HL-60/S4 treated with retinoic acid at 250 ng/mL for 4 days and 3 days (cell line): Measurements from ENCODE around the gene AHCYL2.

Experiments
- in situ Hi-C: fragments of 300-500 bp; cut with MboI; formaldehyde crosslinking; loops from 2 replicates; pipeline ENCODE4 v1.7.0; 2022; ENCODE audit warnings: low sequenced_read_pairs

AHCYL2 gene

GRCh38 chr7:129471402-129471827, 246.6 kb downstream of the AHCYL2 start:
- in situ Hi-C loops: loop anchor here (10.0 kb wide), 1 partner anchor 107 kb away; no protein-coding TSS in a partner anchor

DNA sequence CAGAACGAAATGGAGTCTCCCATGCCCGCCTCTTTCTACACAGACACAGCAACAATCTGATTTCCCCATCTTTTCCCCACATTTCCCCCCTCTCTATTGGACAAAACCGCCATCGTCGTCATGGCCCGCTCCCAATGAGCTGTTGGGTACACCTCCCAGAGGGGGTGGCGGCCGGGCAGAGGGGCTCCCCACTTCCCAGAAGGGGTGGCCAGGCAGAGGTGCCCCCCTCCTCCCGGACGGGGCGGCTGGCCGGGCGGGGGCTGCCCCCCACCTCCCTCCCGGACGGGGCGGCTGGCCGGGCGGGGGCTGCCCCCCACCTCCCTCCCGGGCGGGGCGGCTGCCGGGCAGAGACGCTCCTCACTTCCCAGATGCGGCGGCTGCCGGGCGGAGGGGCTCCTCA, 251.1 kb downstream of the AHCYL2 start:
- in situ Hi-C loops: loop anchor here (10.0 kb wide), 1 partner anchor 111 kb away; no protein-coding TSS in a partner anchor

- in situ Hi-C loops: loop anchor here (10.0 kb wide), 1 partner anchor 112 kb away; no protein-coding TSS in a partner anchor
Observed at GRCh38 chr7:129476398-129476797, 251.6 kb downstream of the AHCYL2 start.
